Kidney epithelial cell (primary cell): Measurements from ENCODE around the gene ZNF565. TPM values are rescaled to one million over a fixed set of nuclear protein-coding genes. Genes with fewer than 3 reads are reported as not detected.

Source experiments
- DNase-seq: peaks from one replicate; pipeline ENCODE4 v3.0.0-alpha.2; 2010; ENCODE audit warnings: low read depth
- H3K27me3 ChIP-seq: 2 replicates; pipeline ENCODE4 v1.6.0; 2011; ENCODE audit warnings: low read length; ENCODE audit not compliant: control insufficient read depth, insufficient read depth
- H3K36me3 ChIP-seq: 2 replicates; pipeline ENCODE4 v1.5.1; 2011; ENCODE audit warnings: low read length; ENCODE audit not compliant: control insufficient read depth, insufficient read depth
- H3K4me3 ChIP-seq: 2 replicates; pipeline ENCODE4 v1.5.1; 2011; ENCODE audit warnings: low read depth, mild to moderate bottlenecking, control low read depth, low read length
- total RNA-seq: library from RNA; depleted of rRNA; stranded (reverse); fragments of >200 nt; gene quantifications from 2 replicates; pipeline ENCODE4 v1.2.3, GENCODE V29; 2015
- TF ChIP-seq, protein P1 (sequence below): IDR thresholded peaks from 2 replicates; pipeline ENCODE4 v1.5.1; 2011; ENCODE audit warnings: mild to moderate bottlenecking, moderate library complexity, low read length, control low read depth, inconsistent platforms; ENCODE audit not compliant: insufficient read depth, poor library complexity, severe bottlenecking

ZNF565 gene
- total RNA-seq, 1 donor from 2014 or later, result 2.2 TPM

DNA sequence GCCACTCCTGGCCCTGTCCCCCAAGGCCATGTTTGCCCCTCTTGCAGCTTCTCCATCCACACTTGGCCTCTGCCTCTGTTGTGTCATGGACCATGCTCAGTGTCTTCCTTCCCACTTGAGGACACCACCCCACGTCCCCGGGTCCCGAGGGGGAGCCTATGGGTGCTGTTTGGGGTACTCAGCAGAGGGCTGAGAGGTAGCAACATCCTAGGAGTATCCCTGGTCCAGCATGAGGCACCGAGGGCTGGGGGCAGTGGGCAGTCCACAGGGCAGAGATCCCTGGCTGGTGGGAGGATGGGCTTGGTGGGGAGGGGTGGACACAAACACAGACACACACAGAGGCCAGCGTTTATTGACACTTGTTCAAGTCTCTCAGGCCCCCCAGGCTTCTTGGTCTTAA lies 63.9 kb downstream of the ZNF565 start:
- TF ChIP-seq, protein P1, sequence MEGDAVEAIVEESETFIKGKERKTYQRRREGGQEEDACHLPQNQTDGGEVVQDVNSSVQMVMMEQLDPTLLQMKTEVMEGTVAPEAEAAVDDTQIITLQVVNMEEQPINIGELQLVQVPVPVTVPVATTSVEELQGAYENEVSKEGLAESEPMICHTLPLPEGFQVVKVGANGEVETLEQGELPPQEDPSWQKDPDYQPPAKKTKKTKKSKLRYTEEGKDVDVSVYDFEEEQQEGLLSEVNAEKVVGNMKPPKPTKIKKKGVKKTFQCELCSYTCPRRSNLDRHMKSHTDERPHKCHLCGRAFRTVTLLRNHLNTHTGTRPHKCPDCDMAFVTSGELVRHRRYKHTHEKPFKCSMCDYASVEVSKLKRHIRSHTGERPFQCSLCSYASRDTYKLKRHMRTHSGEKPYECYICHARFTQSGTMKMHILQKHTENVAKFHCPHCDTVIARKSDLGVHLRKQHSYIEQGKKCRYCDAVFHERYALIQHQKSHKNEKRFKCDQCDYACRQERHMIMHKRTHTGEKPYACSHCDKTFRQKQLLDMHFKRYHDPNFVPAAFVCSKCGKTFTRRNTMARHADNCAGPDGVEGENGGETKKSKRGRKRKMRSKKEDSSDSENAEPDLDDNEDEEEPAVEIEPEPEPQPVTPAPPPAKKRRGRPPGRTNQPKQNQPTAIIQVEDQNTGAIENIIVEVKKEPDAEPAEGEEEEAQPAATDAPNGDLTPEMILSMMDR, result no peak
- Histone ChIP-seq H3K4me3 (no peak overlapping the region), H3K36me3 (peaks cover 9% of the 10 kb centered on the region), H3K27me3 (no peaks in the 10 kb centered on the region)
- DNase-seq, result no peak

DNA sequence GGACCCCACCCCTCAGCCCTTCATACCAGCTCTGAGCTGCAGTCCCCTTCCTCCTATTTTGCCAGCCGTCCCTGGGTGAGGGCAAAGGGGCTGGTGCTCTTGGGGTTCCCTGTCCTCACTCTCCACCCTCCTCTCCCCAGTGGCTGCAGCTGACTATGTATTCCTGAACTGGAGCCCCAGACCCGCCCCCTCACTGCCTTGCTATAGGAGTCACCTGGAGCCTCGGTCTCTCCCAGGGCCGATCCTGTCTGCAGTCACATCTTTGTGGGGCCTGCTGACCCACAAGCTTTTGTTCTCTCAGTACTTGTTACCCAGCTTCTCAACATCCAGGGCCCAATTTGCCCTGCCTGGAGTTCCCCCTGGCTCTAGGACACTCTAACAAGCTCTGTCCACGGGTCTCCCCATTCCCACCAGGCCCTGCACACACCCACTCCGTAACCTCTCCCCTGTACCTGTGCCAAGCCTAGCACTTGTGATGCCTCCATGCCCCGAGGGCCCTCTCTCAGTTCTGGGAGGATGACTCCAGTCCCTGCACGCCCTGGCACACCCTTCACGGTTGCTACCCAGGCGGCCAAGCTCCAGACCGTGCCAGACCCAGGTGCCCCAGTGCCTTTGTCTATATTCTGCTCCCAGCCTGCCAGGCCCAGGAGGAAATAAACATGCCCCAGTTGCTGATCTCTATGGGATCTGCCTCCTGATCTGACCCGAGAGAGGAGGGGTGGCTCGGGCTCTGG lies 64.6 kb downstream of the ZNF565 start:
- TF ChIP-seq, protein P1, result no peak
- peaks cover 9% of the 10 kb centered on the region for H3K36me3 ChIP-seq
- no peak overlapping the region for H3K4me3 ChIP-seq
- H3K27me3 ChIP-seq, result no peaks in the 10 kb centered on the region
- DNase-seq, result no peak

DNA sequence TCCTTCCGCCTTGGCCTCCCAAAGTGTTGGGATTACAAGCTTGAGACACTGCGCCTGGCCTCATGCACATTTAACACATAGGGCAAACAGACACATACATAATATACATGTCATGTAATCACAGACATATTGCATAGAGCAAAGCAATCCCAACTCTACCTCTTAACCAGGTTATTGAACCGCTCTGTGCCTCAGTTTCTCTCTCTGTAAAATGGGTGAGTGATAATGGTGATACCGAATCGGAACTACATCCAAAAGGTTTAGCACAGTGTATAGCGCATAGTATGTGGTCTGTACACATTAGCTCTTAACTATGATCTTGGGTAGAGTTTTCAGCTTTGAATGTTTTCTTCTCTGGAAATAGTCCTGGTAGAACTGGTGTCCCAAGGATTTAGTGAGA lies 69.8 kb downstream of the ZNF565 start:
- Histone ChIP-seq H3K36me3 (peaks cover 11% of the 10 kb centered on the region), H3K4me3 (no peak overlapping the region), H3K27me3 (no peaks in the 10 kb centered on the region)
- TF ChIP-seq, protein P1, result no peak
- DNase-seq, result no peak

DNA sequence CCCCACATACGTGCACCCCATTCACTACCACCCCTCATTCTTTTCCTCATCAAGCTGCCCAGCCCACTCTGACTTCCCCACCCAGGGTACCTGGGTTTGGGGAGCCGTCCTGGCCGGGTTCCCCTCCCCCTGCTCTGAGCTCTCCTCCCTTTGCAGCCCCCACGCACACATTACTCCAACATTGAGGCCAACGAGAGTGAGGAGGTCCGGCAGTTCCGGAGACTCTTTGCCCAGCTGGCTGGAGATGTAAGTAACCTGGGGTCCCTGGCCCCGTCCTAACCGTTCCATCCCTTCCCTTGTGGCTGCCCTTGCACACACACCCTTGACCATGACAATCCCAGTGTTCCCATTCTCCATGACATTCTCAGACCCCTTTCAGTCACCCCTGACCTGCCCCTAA lies 72.0 kb downstream of the ZNF565 start:
- no peak overlapping the region for H3K4me3 ChIP-seq
- DNase-seq, result no peak
- H3K27me3 ChIP-seq, result no peaks in the 10 kb centered on the region
- TF ChIP-seq, protein P1, result no peak
- peaks cover 11% of the 10 kb centered on the region for H3K36me3 ChIP-seq

DNA sequence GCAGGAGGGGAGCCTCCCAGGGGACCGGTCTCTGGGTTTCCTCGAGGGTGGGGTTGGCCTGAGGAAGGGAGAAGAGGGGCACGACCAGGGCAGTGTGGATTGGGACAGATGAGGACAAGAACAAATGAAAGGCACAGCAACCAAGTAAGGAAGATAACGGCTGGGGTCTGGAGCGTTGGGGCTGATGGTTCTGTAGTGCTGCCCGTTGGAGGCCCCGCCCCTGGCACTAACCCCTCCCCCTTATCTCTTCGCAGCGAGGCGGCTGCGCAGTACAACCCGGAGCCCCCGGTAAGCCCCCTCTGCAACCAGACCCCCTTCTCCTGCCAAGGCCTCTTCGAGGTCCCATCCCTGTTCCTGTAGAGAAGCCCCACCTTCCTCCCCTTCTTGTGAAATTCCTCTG lies 72.4 kb downstream of the ZNF565 start:
- no peaks in the 10 kb centered on the region for H3K27me3 ChIP-seq
- H3K36me3 ChIP-seq, result peaks cover 11% of the 10 kb centered on the region
- TF ChIP-seq, protein P1, result no peak
- no peak for DNase-seq
- no peak overlapping the region for H3K4me3 ChIP-seq
